ENCODE results near the gene SENP3.

DNA sequence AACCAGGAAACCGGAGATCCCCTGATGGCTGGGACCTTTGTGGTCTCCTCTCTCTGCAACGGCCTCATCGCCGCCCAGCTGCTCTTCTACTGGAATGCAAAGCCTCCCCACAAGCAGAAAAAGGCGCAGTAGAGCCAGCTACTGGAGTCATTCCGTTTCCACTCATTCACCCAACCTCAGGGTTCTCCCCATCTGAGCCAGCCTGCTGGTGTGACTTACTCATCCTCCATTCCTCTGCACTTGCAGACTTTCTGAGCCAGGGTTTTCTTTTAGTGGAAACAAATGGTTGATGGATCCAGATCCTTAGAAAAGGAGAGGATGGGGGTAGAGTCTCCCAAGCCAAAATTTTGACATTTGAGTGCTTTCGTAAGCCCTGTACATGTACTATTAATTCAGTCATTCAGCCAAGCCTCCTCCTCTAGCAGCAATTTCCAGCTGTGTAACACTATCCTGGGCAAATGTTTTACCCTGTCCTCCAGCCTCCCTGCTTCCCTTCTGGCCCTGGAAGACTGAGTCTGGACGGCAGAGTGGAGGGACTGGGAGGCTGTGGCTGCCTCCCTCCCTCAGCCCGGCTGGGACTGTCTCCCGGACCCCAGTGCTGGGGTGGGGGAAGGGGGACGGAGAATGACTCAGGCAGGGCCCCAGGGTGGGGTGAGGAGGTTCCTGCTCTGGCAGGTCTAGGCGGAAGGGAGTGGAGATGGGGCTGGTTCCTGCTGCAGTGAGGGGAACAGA, 25.9 kb downstream of the SENP3 start:
- TF ChIP-seq, protein P1, sequence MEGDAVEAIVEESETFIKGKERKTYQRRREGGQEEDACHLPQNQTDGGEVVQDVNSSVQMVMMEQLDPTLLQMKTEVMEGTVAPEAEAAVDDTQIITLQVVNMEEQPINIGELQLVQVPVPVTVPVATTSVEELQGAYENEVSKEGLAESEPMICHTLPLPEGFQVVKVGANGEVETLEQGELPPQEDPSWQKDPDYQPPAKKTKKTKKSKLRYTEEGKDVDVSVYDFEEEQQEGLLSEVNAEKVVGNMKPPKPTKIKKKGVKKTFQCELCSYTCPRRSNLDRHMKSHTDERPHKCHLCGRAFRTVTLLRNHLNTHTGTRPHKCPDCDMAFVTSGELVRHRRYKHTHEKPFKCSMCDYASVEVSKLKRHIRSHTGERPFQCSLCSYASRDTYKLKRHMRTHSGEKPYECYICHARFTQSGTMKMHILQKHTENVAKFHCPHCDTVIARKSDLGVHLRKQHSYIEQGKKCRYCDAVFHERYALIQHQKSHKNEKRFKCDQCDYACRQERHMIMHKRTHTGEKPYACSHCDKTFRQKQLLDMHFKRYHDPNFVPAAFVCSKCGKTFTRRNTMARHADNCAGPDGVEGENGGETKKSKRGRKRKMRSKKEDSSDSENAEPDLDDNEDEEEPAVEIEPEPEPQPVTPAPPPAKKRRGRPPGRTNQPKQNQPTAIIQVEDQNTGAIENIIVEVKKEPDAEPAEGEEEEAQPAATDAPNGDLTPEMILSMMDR (conservative IDR thresholded peaks at IDR 0.05; ENCODE audit: low read length): no peak
- TF ChIP-seq EZH2phosphoT487 (IDR thresholded peaks at IDR 0.05; ENCODE audit: borderline replicate concordance, low read depth, low read length): no peak
